Type B pancreatic cell (in vitro differentiated cells): ENCODE measurements around the gene RRM1. TPM values are rescaled to one million over a fixed set of nuclear protein-coding genes. Genes with fewer than 3 reads are reported as not detected.

Source experiments
- DNase-seq: peaks from one replicate; pipeline ENCODE4 v3.0.0; 2021; ENCODE audit warnings: mixed read lengths; ENCODE audit not compliant: unreplicated experiment; ENCODE audit errors: extremely low spot score
- H3K27ac Mint-ChIP-seq: 2 replicates; pipeline ENCODE4 v1.8.0; 2021; ENCODE audit warnings: mild to moderate bottlenecking, mixed read lengths
- H3K27me3 Mint-ChIP-seq: 2 replicates; pipeline ENCODE4 v1.8.0; 2021; ENCODE audit warnings: mixed read lengths
- H3K36me3 Mint-ChIP-seq: 2 replicates; pipeline ENCODE4 v1.8.0; 2021; ENCODE audit warnings: mixed read lengths
- H3K4me1 Mint-ChIP-seq: one replicate; pipeline ENCODE4 v1.8.0; 2021; ENCODE audit warnings: mixed read lengths; ENCODE audit not compliant: unreplicated experiment
- H3K4me3 Mint-ChIP-seq: 2 replicates; pipeline ENCODE4 v1.8.0; 2021; ENCODE audit warnings: mild to moderate bottlenecking, mixed read lengths
- H3K9me3 Mint-ChIP-seq: 2 replicates; pipeline ENCODE4 v1.8.0; 2021; ENCODE audit warnings: mixed read lengths
- total RNA-seq: library from RNA; stranded (reverse); gene quantifications from 2 replicates; pipeline ENCODE4 v1.2.1, GENCODE V29; 2021; ENCODE audit warnings: low replicate concordance
- TF ChIP-seq, protein P1 (sequence below): fragments of 200-600 bp; sonication (generic); conservative IDR thresholded peaks from 2 replicates; pipeline ENCODE4 v1.5.0; 2021; ENCODE audit warnings: antibody characterized with exemption, mild to moderate bottlenecking

Gene RRM1
- total RNA-seq, 1 donor from 2014 or later, result 101 TPM

DNA sequence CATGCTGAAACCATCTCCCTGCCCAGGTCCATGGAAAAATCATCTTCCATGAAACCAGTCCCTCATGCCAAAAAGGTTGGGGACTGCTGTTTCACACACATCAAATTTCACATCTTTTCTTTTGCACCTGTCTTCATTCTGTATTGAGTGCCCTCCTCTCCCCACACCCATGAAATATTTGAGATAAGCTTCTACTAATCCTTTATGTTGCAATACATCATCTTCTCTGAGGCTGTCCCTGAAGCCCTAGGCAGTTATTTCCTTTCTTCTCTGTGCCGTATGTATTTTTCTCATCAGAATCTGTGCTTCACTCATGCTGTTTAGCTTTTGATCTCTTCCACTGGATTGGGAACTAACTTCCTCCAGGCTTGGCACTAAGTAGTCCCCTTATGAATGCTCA, 40.0 kb upstream of the RRM1 start:
- Mint-ChIP-seq H3K27ac (peak overlapping the region; percentile 6), H3K9me3 (no peaks in the 10 kb centered on the region), H3K36me3 (peaks cover 3% of the 10 kb centered on the region), H3K27me3 (no peaks in the 10 kb centered on the region), H3K4me1 (peaks cover 11% of the 10 kb centered on the region), H3K4me3 (no peak overlapping the region)
- DNase-seq, result no peak
- TF ChIP-seq, protein P1, sequence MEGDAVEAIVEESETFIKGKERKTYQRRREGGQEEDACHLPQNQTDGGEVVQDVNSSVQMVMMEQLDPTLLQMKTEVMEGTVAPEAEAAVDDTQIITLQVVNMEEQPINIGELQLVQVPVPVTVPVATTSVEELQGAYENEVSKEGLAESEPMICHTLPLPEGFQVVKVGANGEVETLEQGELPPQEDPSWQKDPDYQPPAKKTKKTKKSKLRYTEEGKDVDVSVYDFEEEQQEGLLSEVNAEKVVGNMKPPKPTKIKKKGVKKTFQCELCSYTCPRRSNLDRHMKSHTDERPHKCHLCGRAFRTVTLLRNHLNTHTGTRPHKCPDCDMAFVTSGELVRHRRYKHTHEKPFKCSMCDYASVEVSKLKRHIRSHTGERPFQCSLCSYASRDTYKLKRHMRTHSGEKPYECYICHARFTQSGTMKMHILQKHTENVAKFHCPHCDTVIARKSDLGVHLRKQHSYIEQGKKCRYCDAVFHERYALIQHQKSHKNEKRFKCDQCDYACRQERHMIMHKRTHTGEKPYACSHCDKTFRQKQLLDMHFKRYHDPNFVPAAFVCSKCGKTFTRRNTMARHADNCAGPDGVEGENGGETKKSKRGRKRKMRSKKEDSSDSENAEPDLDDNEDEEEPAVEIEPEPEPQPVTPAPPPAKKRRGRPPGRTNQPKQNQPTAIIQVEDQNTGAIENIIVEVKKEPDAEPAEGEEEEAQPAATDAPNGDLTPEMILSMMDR, result no peak

DNA sequence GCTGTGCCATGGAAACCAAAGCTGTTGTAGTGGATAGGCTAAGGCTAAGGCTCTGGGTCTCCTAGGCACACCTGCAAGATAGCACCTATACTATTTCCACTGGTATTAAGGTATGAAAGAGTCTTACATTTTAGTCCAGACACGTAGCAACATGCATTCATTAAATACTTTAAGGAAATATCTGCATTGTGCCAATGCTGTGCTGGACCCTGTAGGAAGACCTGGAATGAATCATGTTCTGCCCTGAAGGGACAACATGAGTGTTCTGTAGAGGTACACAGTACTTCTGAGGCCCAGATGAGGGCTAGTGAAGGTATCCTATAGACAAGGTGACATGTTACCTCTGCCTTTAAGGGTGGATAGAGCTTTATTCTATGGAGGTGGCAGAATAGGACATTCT, 35.2 kb upstream of the RRM1 start:
- no peaks in the 10 kb centered on the region for H3K27me3 Mint-ChIP-seq
- peaks cover 7% of the 10 kb centered on the region for H3K36me3 Mint-ChIP-seq
- peaks cover 11% of the 10 kb centered on the region for H3K4me1 Mint-ChIP-seq
- TF ChIP-seq, protein P1, result no peak
- H3K4me3 Mint-ChIP-seq, result no peak overlapping the region
- no peaks in the 10 kb centered on the region for H3K9me3 Mint-ChIP-seq
- no peak for DNase-seq
- H3K27ac Mint-ChIP-seq, result no peak overlapping the region

DNA sequence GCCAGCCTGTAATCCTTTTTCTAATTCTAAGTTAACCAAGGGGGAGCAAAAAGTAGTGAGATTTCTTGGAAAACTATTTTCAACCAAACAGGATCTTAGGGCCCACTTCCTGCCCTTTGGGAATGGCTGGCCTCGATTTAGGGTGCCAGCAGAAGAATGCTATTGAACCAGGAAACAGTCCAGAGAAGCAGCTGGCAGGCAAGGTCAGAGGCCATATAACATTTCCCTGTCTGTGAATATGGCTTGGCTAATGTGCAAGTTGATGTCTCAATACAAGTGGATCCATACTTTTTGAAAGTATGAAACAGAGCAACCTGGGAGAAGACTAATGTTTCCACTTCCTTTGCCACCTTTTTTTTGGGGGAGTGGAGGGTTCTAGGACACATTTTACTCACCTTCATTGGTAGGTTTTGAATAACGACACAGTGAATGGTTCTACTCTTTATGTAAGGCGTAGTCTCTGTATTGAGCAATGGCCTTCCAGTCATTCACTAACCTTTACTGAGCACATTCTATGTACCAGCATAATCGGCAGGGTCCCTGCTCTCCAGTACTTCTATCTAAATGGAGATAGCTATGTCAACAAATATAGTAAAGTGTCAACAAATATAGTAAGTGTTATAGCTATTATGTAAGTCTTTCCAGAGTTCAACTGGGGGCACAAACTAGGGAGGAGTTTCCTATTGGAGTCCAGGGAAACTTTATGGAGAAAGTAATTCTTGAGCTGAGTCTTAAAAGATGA, 34.2 kb upstream of the RRM1 start:
- TF ChIP-seq, protein P1, result no peak
- DNase-seq, result no peak
- Mint-ChIP-seq H3K9me3 (no peaks in the 10 kb centered on the region), H3K27ac (peak overlapping the region; percentile 51), H3K27me3 (no peaks in the 10 kb centered on the region), H3K4me3 (no peak overlapping the region), H3K36me3 (peaks cover 7% of the 10 kb centered on the region), H3K4me1 (peaks cover 11% of the 10 kb centered on the region)

DNA sequence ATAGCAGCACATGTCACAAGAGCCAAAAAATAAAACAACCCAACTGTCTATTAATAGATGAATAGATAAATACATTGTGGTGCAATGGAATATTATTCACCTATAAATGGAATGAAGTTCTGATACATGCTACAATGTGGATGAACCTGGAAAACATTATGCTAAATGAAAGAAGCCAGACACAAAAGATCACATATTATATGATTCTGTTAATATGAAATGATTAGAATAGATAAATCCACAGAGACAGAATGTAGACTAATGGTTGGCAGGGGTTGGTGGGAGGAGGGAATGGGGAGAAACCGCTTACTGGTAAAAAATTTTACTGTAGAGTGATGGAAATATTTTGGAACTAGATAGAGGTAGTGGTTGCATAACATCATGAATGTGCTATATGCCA, 32.9 kb upstream of the RRM1 start:
- peaks cover 11% of the 10 kb centered on the region for H3K4me1 Mint-ChIP-seq
- DNase-seq, result no peak
- no peak overlapping the region for H3K27ac Mint-ChIP-seq
- H3K27me3 Mint-ChIP-seq, result no peaks in the 10 kb centered on the region
- peaks cover 7% of the 10 kb centered on the region for H3K36me3 Mint-ChIP-seq
- TF ChIP-seq, protein P1, result no peak
- no peak overlapping the region for H3K4me3 Mint-ChIP-seq
- H3K9me3 Mint-ChIP-seq, result no peaks in the 10 kb centered on the region

DNA sequence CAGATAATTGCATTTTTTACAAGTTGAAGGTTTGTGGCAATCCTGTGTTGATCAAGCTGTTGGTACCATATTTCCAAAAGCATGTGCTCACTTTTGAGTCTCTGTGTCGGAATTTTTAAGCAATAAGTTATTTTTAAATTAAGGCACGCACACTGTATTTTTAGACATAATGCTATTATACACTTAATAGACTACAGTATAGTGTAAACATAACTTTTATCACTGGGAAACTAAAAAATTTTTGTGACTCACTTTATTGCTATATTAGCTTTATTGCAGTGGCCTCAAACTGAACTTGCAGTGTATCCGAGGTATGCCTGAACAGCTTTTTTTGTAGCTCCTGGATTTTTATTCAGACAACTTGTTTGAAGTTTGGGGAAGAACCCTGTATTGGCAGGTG, 31.3 kb upstream of the RRM1 start:
- Mint-ChIP-seq H3K9me3 (no peaks in the 10 kb centered on the region), H3K4me1 (peaks cover 6% of the 10 kb centered on the region), H3K36me3 (peaks cover 4% of the 10 kb centered on the region), H3K27ac (no peak overlapping the region), H3K4me3 (no peak overlapping the region), H3K27me3 (no peaks in the 10 kb centered on the region)
- TF ChIP-seq, protein P1, result no peak
- no peak for DNase-seq
